ENCODE results near the gene ELOVL2. TPM values are rescaled to one million over a fixed set of nuclear protein-coding genes. Genes with fewer than 3 reads are reported as not detected.

The ELOVL2 gene
- total and polyA plus RNA-seq, 10 of the 15 experiments (the other 5 are each of a cell fraction or from before 2014, with no cell fraction given), result 0.01 to 0.03 TPM; not detected in 8

- Histone ChIP-seq H3K9me3 (replicated peaks; ENCODE audit: control insufficient read depth, insufficient read depth, low read length) (no peaks in the 10 kb centered on the region), H3K27ac (ENCODE audit: control insufficient read depth, insufficient read depth) (no peak overlapping the region), H3K36me3 (ENCODE audit: control insufficient read depth in 2 of 2, insufficient read depth in 2 of 2, low read length in 1 of 2) (no peaks in the 10 kb centered on the region), H3K4me2 (ENCODE audit: control insufficient read depth, insufficient read depth) (no peak overlapping the region), H3K27me3 (replicated peaks in 1 of 2; ENCODE audit: control insufficient read depth in 2 of 2, insufficient read depth in 2 of 2, low read length in 1 of 2) (no peaks in the 10 kb centered on the region; a peak in 1 of 4 replicates), H4K20me1 (ENCODE audit: control insufficient read depth, insufficient read depth) (no peaks in the 10 kb centered on the region), H3K4me1 (ENCODE audit: control insufficient read depth, insufficient read depth, low read length) (no peaks in the 10 kb centered on the region), H2AFZ (ENCODE audit: control insufficient read depth, low read depth, low read length) (no peak overlapping the region), H3K79me2 (ENCODE audit: control insufficient read depth, insufficient read depth, low read length) (no peaks in the 10 kb centered on the region), H3K4me3 (no peak overlapping the region), H3K9ac (ENCODE audit: control insufficient read depth, insufficient read depth, low read length) (no peak overlapping the region)
- RAD21 ChIA-PET (ENCODE audit: unreplicated experiment), result interaction anchor here (1.4 kb wide), 1 partner anchor 103 kb away, joined by 3 read pairs; no protein-coding TSS in a partner anchor
- DNase-seq (ENCODE audit: low read depth, low spot score) (no peak), FAIRE-seq (no peak), ATAC-seq (no peak)
- CTCF ChIA-PET, result interaction anchor here (1.1 to 2.5 kb wide), 2 partner anchors 9 to 14 kb away, joined by 3 to 15 read pairs; no protein-coding TSS in a partner anchor
- BruUV-seq (replicated peaks), result no TSS peak
- TF ChIP-seq FOXM1 (IDR thresholded peaks at IDR 0.05; ENCODE audit: low read depth, low read length) (no peak), RFX5 (IDR thresholded peaks at IDR 0.05; ENCODE audit: low read depth, low read length) (no peak)
- SMC1A ChIA-PET (ENCODE audit: uncharacterized antibody, unreplicated experiment), result interaction anchor here (0.9 to 1.3 kb wide), 2 partner anchors 15 to 16 kb away, joined by 3 read pairs; no protein-coding TSS in a partner anchor
- WGBS (ENCODE audit: insufficient coverage, insufficient replicate concordance, low lambda C conversion rate, missing lambda C conversion rate), result 22% methylated on average over 4 of the region's 4 CpGs
- in situ Hi-C loops (cut with MboI) (no loop called here), intact Hi-C loops (cut with micrococcal nuclease; ENCODE audit: unreplicated experiment) (no loop called here)
- POLR2A ChIA-PET, result no interaction called here
Measured at GRCh38 chr6:11055127-11055627, 11.1 kb upstream of the ELOVL2 start.

- Histone ChIP-seq H3K9me3 (replicated peaks; ENCODE audit: control insufficient read depth, insufficient read depth, low read length) (no peaks in the 10 kb centered on the region), H3K27ac (ENCODE audit: control insufficient read depth, insufficient read depth) (no peak overlapping the region), H3K79me2 (ENCODE audit: control insufficient read depth, insufficient read depth, low read length) (no peaks in the 10 kb centered on the region), H2AFZ (ENCODE audit: control insufficient read depth, low read depth, low read length) (no peak overlapping the region), H3K4me3 (no peak overlapping the region), H3K27me3 (replicated peaks in 1 of 2; ENCODE audit: control insufficient read depth in 2 of 2, insufficient read depth in 2 of 2, low read length in 1 of 2) (no peaks in the 10 kb centered on the region; a peak in 1 of 4 replicates), H3K9ac (ENCODE audit: control insufficient read depth, insufficient read depth, low read length) (no peak overlapping the region), H3K4me1 (ENCODE audit: control insufficient read depth, insufficient read depth, low read length) (no peaks in the 10 kb centered on the region), H4K20me1 (ENCODE audit: control insufficient read depth, insufficient read depth) (no peaks in the 10 kb centered on the region), H3K36me3 (ENCODE audit: control insufficient read depth in 2 of 2, insufficient read depth in 2 of 2, low read length in 1 of 2) (no peaks in the 10 kb centered on the region), H3K4me2 (ENCODE audit: control insufficient read depth, insufficient read depth) (no peak overlapping the region)
- no peak for ATAC-seq
- no TSS peak for BruUV-seq (replicated peaks)
- intact Hi-C loops (cut with micrococcal nuclease; ENCODE audit: unreplicated experiment), result no loop called here
- CTCF ChIA-PET, result interaction anchor here (1.1 to 2.5 kb wide), 3 partner anchors 8 to 15 kb away, joined by 3 to 15 read pairs (median 4); no protein-coding TSS in a partner anchor
- SMC1A ChIA-PET (ENCODE audit: uncharacterized antibody, unreplicated experiment), result interaction anchor here (0.9 to 1.3 kb wide), 2 partner anchors 15 kb away, joined by 3 read pairs; no protein-coding TSS in a partner anchor
- no peak for FAIRE-seq
- POLR2A ChIA-PET, result no interaction called here
- RAD21 ChIA-PET (ENCODE audit: unreplicated experiment), result interaction anchor here (1.4 kb wide), 1 partner anchor 103 kb away, joined by 3 read pairs; no protein-coding TSS in a partner anchor
- TF ChIP-seq STAT3 (IDR thresholded peaks at IDR 0.05; ENCODE audit: low read depth, low read length) (no peak), MTA3 (IDR thresholded peaks at IDR 0.05; ENCODE audit: borderline replicate concordance, low read length) (no peak), EP300 (IDR thresholded peaks at IDR 0.05; ENCODE audit: borderline replicate concordance in 1 of 2, control insufficient read depth in 1 of 2, low read depth in 2 of 2, low read length in 2 of 2) (no peak), JUNB (IDR thresholded peaks at IDR 0.05) (no peak), RB1 (IDR thresholded peaks at IDR 0.05; ENCODE audit: borderline replicate concordance) (no peak), YY1 (IDR thresholded peaks at IDR 0.05; ENCODE audit: low read depth, low read length) (no peak), CEBPB (IDR thresholded peaks at IDR 0.05; ENCODE audit: borderline replicate concordance in 1 of 2, low read depth in 2 of 2, low read length in 2 of 2) (no peak), BRCA1 (IDR thresholded peaks at IDR 0.05; ENCODE audit: low read depth, low read length) (no peak), RUNX3 (IDR thresholded peaks at IDR 0.05; ENCODE audit: low read length) (no peak)
- in situ Hi-C loops (cut with MboI), result no loop called here
- DNase-seq (ENCODE audit: low read depth, low spot score), result no peak
- WGBS (ENCODE audit: insufficient coverage, insufficient replicate concordance, low lambda C conversion rate, missing lambda C conversion rate), result 0% methylated on average over 1 of the region's 1 CpG
Measured at GRCh38 chr6:11054722-11055121, 10.6 kb upstream of the ELOVL2 start.

Data from GM12878 (cell line).